Stimulated activated CD8-positive, alpha-beta memory T cell treated with anti-CD3 and anti-CD28 coated beads, Interleukin-4, amount 100 ng/mL, for 1 hour (primary cell): ENCODE measurements around the gene ISG15.
"Not testable (repeated sequence)": the region's sequence is repeated elsewhere in the genome, so short reads cannot be mapped to it uniquely, and the experiment has no call there.

Experiments
- DNase-seq, 2 donors: peaks; one replicate each; pipeline ENCODE4 v3.0.0-alpha.2; 2020; ENCODE audit warnings: low read depth in 2 of 2, low spot score in 1 of 2

ISG15 gene

GRCh38 chr1:1044455-1045078 lies 31.3 kb downstream of the ISG15 start:
- no peak for DNase-seq

- no peak for DNase-seq
Measured at GRCh38 chr1:1045129-1045528, 31.8 kb downstream of the ISG15 start.

GRCh38 chr1:1046243-1046642 lies 32.9 kb downstream of the ISG15 start:
- no peak for DNase-seq

- DNase-seq = no peak
Measured at GRCh38 chr1:1046767-1047166, 33.5 kb downstream of the ISG15 start.

GRCh38 chr1:1047407-1047806 lies 34.1 kb downstream of the ISG15 start:
- DNase-seq = no peak

GRCh38 chr1:1047963-1048362 lies 34.7 kb downstream of the ISG15 start:
- no peak for DNase-seq

GRCh38 chr1:1048765-1049164 lies 35.5 kb downstream of the ISG15 start:
- DNase-seq = no peak

- no peak for DNase-seq
Measured at GRCh38 chr1:1049318-1050165, 36.2 kb downstream of the ISG15 start.

- DNase-seq = no peak
Measured at GRCh38 chr1:1050577-1051052, 37.3 kb downstream of the ISG15 start.

- DNase-seq = no peak
Measured at GRCh38 chr1:1051127-1051810, 38.0 kb downstream of the ISG15 start.

GRCh38 chr1:1052003-1052840 lies 38.9 kb downstream of the ISG15 start:
- DNase-seq = no peak

- DNase-seq = no peak
Measured at GRCh38 chr1:1053022-1053421, 39.7 kb downstream of the ISG15 start.

- no peak for DNase-seq
Measured at GRCh38 chr1:1053682-1054081, 40.4 kb downstream of the ISG15 start.

GRCh38 chr1:1054099-1054700 lies 40.9 kb downstream of the ISG15 start:
- DNase-seq = no peak

- DNase-seq = no peak
Measured at GRCh38 chr1:1054971-1055370, 41.7 kb downstream of the ISG15 start.

- no peak for DNase-seq
Measured at GRCh38 chr1:1055841-1056736, 42.8 kb downstream of the ISG15 start.

GRCh38 chr1:1057769-1058087 lies 44.4 kb downstream of the ISG15 start:
- not testable (repeated sequence) for DNase-seq

- no peak for DNase-seq
Measured at GRCh38 chr1:1058088-1058905, 45.0 kb downstream of the ISG15 start.

GRCh38 chr1:1058921-1059493 lies 45.7 kb downstream of the ISG15 start:
- DNase-seq = no peak
